Duodenal mucosa (tissue), 2 donors: ENCODE results near the gene JAK1.
"Not testable (repeated sequence)": the region's sequence is repeated elsewhere in the genome, so short reads cannot be mapped to it uniquely, and the experiment has no call there.

Experiments
- H3K27ac ChIP-seq: one replicate; pipeline ENCODE4 v1.7.0; 2013; ENCODE audit warnings: low read depth, low read length
- H3K27me3 ChIP-seq, 2 donors: one replicate each; pipeline ENCODE4 v1.7.0; 2013; ENCODE audit warnings: low read length in 2 of 2, control low read depth in 1 of 2; ENCODE audit not compliant: insufficient read depth in 2 of 2, control insufficient read depth in 1 of 2
- H3K36me3 ChIP-seq, 2 donors: one replicate each; pipeline ENCODE4 v1.7.0; 2013; ENCODE audit warnings: low read length in 2 of 2, control low read depth in 1 of 2; ENCODE audit not compliant: insufficient read depth in 2 of 2, control insufficient read depth in 1 of 2
- H3K4me1 ChIP-seq, 2 donors: one replicate each; pipeline ENCODE4 v1.7.0; 2013; ENCODE audit warnings: low read length in 2 of 2, control low read depth in 1 of 2; ENCODE audit not compliant: insufficient read depth in 2 of 2, control insufficient read depth in 1 of 2
- H3K4me3 ChIP-seq, 2 donors: one replicate each; pipeline ENCODE4 v1.7.0; 2013; ENCODE audit warnings: low read length in 2 of 2, low read depth in 1 of 2
- H3K9ac ChIP-seq, 2 donors: one replicate each; pipeline ENCODE4 v1.7.0; 2013; ENCODE audit warnings: low read length in 2 of 2, low read depth in 1 of 2
- H3K9me3 ChIP-seq, 2 donors: one replicate each; pipeline ENCODE4 v1.7.0; 2013; ENCODE audit warnings: low read length in 2 of 2, control low read depth in 1 of 2; ENCODE audit not compliant: control insufficient read depth in 1 of 2

The JAK1 gene

GRCh38 chr1:65001231-65001792, 35.0 kb upstream of the JAK1 start:
- no peak overlapping the region for H3K27ac ChIP-seq
- peaks cover 5 to 17% of the 10 kb centered on the region in 2 donors for H3K4me1 ChIP-seq
- H3K4me3 ChIP-seq, result no peak overlapping the region
- H3K9ac ChIP-seq, result peak overlapping the region in 1 of 2 donors; percentile 15
- H3K9me3 ChIP-seq, result no peaks in the 10 kb centered on the region
- H3K27me3 ChIP-seq, result no peaks in the 10 kb centered on the region
- no peaks in the 10 kb centered on the region for H3K36me3 ChIP-seq

GRCh38 chr1:64998425-64998948, 32.1 kb upstream of the JAK1 start:
- not testable (repeated sequence) for H3K4me3 ChIP-seq

DNA sequence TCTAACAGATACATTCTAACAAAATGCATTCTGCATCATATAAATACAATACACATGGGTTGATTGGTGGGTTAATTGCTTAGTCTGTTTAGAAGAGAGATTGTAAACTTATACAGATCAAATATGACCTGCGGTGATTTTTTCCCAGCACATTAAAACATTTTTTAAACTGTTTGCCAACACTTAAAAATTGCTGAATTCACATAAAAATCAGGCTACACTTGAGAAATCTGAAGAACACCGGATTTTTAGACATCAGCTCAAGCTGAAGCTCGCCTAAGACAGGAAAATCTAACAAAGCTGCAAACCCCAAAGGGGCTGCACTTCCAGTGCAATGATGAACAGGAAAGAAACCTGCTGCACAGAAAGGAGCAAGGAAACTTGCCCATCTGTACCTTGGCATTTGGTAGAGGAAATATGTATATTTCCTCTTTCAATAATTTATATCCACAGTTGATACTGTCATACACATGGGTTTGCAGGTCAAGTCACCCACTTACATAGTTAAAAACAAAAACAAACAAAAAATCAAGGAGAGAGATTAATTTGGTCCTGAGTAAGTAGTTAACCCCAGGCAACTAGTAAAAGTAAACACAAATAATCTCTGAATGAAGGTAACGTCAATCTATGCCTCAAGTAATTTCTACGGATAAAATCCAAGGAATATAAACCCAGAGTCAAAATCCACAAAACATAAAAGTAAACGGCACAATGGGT, 30.4 kb upstream of the JAK1 start:
- Histone ChIP-seq H3K4me3 (no peak overlapping the region), H3K27me3 (no peaks in the 10 kb centered on the region), H3K27ac (no peak overlapping the region), H3K9me3 (no peaks in the 10 kb centered on the region), H3K9ac (no peak overlapping the region), H3K36me3 (no peaks in the 10 kb centered on the region), H3K4me1 (peaks cover 0 to 5% of the 10 kb centered on the region in 2 donors)

More at GRCh38 chr1:64998425-64998948, 32.1 kb upstream of the JAK1 start:
- H3K27me3 ChIP-seq, H3K27ac ChIP-seq, H3K36me3 ChIP-seq, H3K9me3 ChIP-seq, H3K9ac ChIP-seq: not testable (repeated sequence)
- peaks cover 5 to 16% of the 10 kb centered on the region in 2 donors for H3K4me1 ChIP-seq

GRCh38 chr1:64995316-64995715, 29.0 kb upstream of the JAK1 start:
- H3K4me1 ChIP-seq, result no peaks in the 10 kb centered on the region

GRCh38 chr1:64986903-64987871, 20.8 kb upstream of the JAK1 start:
- Histone ChIP-seq H3K27ac (no peak overlapping the region), H3K27me3 (no peaks in the 10 kb centered on the region)

More at GRCh38 chr1:64995316-64995715, 29.0 kb upstream of the JAK1 start:
- H3K9me3 ChIP-seq, result no peaks in the 10 kb centered on the region
- H3K27ac ChIP-seq, result no peak overlapping the region
- H3K36me3 ChIP-seq, result no peaks in the 10 kb centered on the region
- no peak overlapping the region for H3K9ac ChIP-seq
- H3K27me3 ChIP-seq, result no peaks in the 10 kb centered on the region
- no peak overlapping the region for H3K4me3 ChIP-seq

DNA sequence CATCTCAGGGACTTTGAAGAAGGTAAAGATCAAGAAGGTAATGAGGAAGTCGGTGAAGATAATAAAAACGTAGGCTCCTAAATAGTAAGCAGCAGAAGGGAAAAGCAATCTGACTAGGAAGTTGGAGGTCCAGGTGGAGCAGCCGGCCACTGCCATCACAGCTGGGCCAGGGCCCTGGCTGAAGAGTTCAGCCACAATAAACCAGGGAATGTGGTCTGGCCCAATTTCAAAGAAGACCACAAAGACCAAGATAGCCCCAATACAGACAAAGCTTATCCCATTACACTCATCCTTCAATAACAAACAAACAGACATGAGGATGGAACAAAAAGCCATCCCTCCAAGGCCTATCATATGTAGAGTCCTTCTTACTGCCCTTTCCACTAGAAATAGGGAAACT, 18.4 kb upstream of the JAK1 start:
- H3K27ac ChIP-seq, result no peak overlapping the region
- no peaks in the 10 kb centered on the region for H3K36me3 ChIP-seq
- H3K4me1 ChIP-seq, result peaks cover 16 to 27% of the 10 kb centered on the region in 2 donors
- no peaks in the 10 kb centered on the region for H3K27me3 ChIP-seq
- no peak overlapping the region for H3K9ac ChIP-seq
- no peaks in the 10 kb centered on the region for H3K9me3 ChIP-seq
- H3K4me3 ChIP-seq, result no peak overlapping the region

More at GRCh38 chr1:64986903-64987871, 20.8 kb upstream of the JAK1 start:
- Histone ChIP-seq H3K4me3 (no peak overlapping the region), H3K4me1 (peaks cover 11 to 14% of the 10 kb centered on the region in 2 donors), H3K9ac (no peak overlapping the region), H3K36me3 (no peaks in the 10 kb centered on the region), H3K9me3 (no peaks in the 10 kb centered on the region)

DNA sequence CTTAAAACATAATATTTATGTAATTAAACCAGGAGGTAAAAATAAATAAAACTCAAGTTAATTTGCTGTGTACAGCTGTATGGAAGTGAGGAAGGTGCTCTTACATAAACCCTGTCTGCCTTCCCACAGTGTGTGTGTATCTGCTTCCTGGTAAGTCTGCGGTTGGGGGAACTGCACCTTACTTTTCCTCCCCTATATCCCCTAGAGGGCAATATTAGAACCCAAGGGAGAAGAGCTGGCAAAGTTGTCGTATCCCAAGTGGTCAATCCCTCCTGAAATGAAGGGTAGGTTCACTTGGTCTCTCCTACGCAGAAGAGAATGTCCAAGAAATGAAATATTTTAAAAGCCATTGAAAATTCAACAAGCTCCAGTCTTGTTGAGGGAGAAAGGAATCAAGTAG, 17.8 kb upstream of the JAK1 start:
- Histone ChIP-seq H3K9me3 (no peaks in the 10 kb centered on the region), H3K9ac (no peak overlapping the region), H3K4me1 (peaks cover 16 to 27% of the 10 kb centered on the region in 2 donors), H3K27ac (no peak overlapping the region), H3K27me3 (no peaks in the 10 kb centered on the region), H3K4me3 (no peak overlapping the region), H3K36me3 (no peaks in the 10 kb centered on the region)

DNA sequence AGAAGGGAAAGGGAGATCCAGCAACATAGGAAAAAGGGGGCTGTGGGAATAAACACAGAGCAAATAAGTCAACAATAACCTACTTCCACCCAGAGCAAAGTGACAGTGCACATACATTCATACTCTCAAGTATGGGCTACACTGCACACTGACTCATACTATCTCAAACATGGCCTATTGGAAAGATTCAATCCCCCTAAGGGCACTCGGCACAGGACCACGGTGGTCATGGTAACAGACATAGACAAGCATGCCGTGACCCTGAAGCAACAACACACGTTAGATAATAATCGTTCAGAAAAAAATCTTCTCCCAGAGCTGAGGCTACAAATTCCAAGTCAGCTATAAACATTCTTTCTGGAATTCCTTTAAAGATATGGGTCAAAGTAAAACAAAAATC, 16.8 kb upstream of the JAK1 start:
- Histone ChIP-seq H3K9ac (no peak overlapping the region), H3K27ac (no peak overlapping the region), H3K27me3 (no peaks in the 10 kb centered on the region), H3K4me3 (no peak overlapping the region), H3K36me3 (no peaks in the 10 kb centered on the region), H3K9me3 (no peaks in the 10 kb centered on the region), H3K4me1 (peaks cover 16 to 27% of the 10 kb centered on the region in 2 donors)

DNA sequence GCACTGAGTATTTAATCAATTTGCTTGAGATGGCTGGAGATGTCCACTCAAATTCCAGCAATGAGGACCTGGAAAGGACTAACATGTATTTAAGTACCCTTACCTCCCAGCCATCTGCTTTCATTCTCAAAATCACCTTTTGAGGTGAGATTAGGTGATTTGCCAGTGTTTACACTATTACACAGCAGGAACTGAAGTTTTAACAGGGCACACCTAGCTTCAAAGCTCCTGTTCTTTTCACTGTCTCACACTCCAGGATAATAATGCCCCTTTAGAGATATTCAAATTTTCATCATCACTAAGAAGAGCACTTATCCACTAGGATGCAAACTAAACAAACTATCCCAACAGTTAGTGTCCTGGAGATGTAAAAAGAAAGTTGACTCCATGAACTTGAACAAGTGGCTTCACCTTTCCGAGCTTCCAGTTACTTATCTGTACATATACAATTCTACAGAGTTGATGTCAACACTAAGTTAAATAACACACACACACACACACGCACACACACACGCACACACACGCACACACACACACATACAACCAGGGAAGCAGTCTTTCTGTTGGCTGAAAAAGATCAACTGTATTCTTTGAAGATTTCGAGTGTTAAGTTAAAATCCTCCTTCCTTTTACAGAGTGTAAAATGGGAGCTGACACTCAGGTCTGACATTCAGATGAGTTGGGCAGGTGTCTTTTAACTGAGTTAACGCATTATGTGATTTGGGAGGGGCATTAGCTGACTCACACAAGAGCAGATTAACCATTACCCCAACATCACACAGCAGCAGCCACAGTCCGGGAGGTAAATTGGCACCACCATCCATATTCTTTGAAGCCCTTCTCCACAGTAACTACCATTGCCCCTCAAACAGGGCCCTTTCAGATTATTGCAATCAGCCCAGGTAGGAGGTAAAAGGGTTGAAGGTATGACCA, 15.5 kb upstream of the JAK1 start:
- Histone ChIP-seq H3K9ac (no peak overlapping the region), H3K9me3 (no peaks in the 10 kb centered on the region), H3K27me3 (no peaks in the 10 kb centered on the region), H3K4me3 (no peak overlapping the region), H3K27ac (no peak overlapping the region), H3K4me1 (peaks cover 8 to 18% of the 10 kb centered on the region in 2 donors), H3K36me3 (no peaks in the 10 kb centered on the region)
